Liver (tissue), 3 donors: ENCODE results near the gene NPTN.

Source experiments
- FOXA1 ChIP-seq: IDR thresholded peaks from 2 replicates; pipeline ENCODE4 v1.6.1; 2016; ENCODE audit warnings: antibody characterized with exemption
- GABPA ChIP-seq, 2 donors: IDR thresholded peaks in 1 of 2; conservative IDR thresholded peaks in 1 of 2; 2 replicates each; pipeline ENCODE4 v1.6.1; 2016; ENCODE audit warnings: antibody characterized with exemption in 2 of 2, mild to moderate bottlenecking in 1 of 2, moderate library complexity in 1 of 2
- HNF4G ChIP-seq: IDR thresholded peaks from 2 replicates; pipeline ENCODE4 v1.6.1; 2016; ENCODE audit warnings: antibody characterized with exemption
- MAX ChIP-seq: IDR thresholded peaks from 2 replicates; pipeline ENCODE4 v1.6.1; 2016; ENCODE audit warnings: antibody characterized with exemption
- REST ChIP-seq: IDR thresholded peaks from 2 replicates; pipeline ENCODE4 v1.6.1; 2016; ENCODE audit warnings: antibody characterized with exemption, mild to moderate bottlenecking
- TAF1 ChIP-seq: conservative IDR thresholded peaks from 2 replicates; pipeline ENCODE4 v1.6.1; 2016; ENCODE audit warnings: antibody characterized with exemption, mild to moderate bottlenecking
- TF ChIP-seq, protein P1 (sequence below): fragments of 150-350 bp; IDR thresholded peaks from 2 replicates; pipeline ENCODE4 v1.5.1; 2017; ENCODE audit warnings: improper control_type of control experiment, low read depth, low read length; ENCODE audit not compliant: missing input control
- donor health status: healthy.
- donor health status: healthy.

GRCh38 chr15:73582851-73583379 lies 50.3 kb downstream of the NPTN start:
- TF ChIP-seq, protein P1, sequence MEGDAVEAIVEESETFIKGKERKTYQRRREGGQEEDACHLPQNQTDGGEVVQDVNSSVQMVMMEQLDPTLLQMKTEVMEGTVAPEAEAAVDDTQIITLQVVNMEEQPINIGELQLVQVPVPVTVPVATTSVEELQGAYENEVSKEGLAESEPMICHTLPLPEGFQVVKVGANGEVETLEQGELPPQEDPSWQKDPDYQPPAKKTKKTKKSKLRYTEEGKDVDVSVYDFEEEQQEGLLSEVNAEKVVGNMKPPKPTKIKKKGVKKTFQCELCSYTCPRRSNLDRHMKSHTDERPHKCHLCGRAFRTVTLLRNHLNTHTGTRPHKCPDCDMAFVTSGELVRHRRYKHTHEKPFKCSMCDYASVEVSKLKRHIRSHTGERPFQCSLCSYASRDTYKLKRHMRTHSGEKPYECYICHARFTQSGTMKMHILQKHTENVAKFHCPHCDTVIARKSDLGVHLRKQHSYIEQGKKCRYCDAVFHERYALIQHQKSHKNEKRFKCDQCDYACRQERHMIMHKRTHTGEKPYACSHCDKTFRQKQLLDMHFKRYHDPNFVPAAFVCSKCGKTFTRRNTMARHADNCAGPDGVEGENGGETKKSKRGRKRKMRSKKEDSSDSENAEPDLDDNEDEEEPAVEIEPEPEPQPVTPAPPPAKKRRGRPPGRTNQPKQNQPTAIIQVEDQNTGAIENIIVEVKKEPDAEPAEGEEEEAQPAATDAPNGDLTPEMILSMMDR = no peak
- no peak for TF ChIP-seq MAX
- no peak for TF ChIP-seq REST
- no peak for TF ChIP-seq FOXA1
- no peak for TF ChIP-seq TAF1
- TF ChIP-seq GABPA (IDR thresholded peaks at IDR 0.05 in 1 of 2, conservative IDR thresholded peaks at IDR 0.05 in 1 of 2) = no peak
- no peak for TF ChIP-seq HNF4G
